K562 (cell line): Measurements from ENCODE around the gene EXOC2. TPM values are rescaled to one million over a fixed set of nuclear protein-coding genes. Genes with fewer than 3 reads are reported as not detected.

Source experiments
- CBFA2T2 ChIP-seq: fragments of 450-650 bp; conservative IDR thresholded peaks from 2 replicates; pipeline ENCODE4 v1.6.1; 2017; ENCODE audit warnings: mild to moderate bottlenecking
- CCNT2 ChIP-seq: IDR thresholded peaks from 2 replicates; pipeline ENCODE4 v1.6.1; 2011; ENCODE audit warnings: borderline replicate concordance, low read depth, mild to moderate bottlenecking, moderate library complexity, mixed read lengths, low read length; ENCODE audit not compliant: insufficient read length; ENCODE audit errors: extremely low read depth
- FIP1L1 ChIP-seq: fragments of 200-400 bp; formaldehyde crosslinking; IDR thresholded peaks from 2 replicates; pipeline ENCODE4 v1.6.1; 2018; ENCODE audit warnings: mild to moderate bottlenecking, low read depth, low read length; ENCODE audit not compliant: poor library complexity, severe bottlenecking
- KDM2B ChIP-seq: fragments of 250-450 bp; sonication (Bioruptor Pico); IDR thresholded peaks from 2 replicates; pipeline ENCODE4 v1.8.0; 2021; ENCODE audit warnings: mild to moderate bottlenecking, moderate library complexity
- LARP7 ChIP-seq: fragments of 450-650 bp; IDR thresholded peaks from 2 replicates; pipeline ENCODE4 v1.6.1; 2016
- MCM2 ChIP-seq: fragments of 450-650 bp; IDR thresholded peaks from 2 replicates; pipeline ENCODE4 v1.6.1; 2017; ENCODE audit warnings: low read depth, mild to moderate bottlenecking
- MXI1 ChIP-seq: IDR thresholded peaks from 2 replicates; pipeline ENCODE4 v1.6.1; 2011; ENCODE audit warnings: low read depth, mild to moderate bottlenecking, improper control_type of control experiment, low read length
- NCOA6 ChIP-seq: fragments of 450-650 bp; IDR thresholded peaks from 2 replicates; pipeline ENCODE4 v1.6.1; 2017; ENCODE audit warnings: mild to moderate bottlenecking
- NR2C2 ChIP-seq, 2 experiments: fragments of 200-800 bp in 1 of 2; sonication (Bioruptor generic) in 1 of 2; sonication (generic) in 1 of 2; formaldehyde crosslinking in 1 of 2; IDR thresholded peaks; 2 replicates each; pipeline versions ENCODE4 v1.6.1 to v1.8.0; 2016 to 2022; ENCODE audit warnings: mild to moderate bottlenecking in 1 of 2, missing compliant biosample characterization in 1 of 2, missing genetic modification characterization in 1 of 2, missing genetic modification reagents in 1 of 2
- RUNX1 ChIP-seq: sonication (generic); IDR thresholded peaks from 2 replicates; pipeline ENCODE4 v1.6.1; 2016; ENCODE audit warnings: antibody characterized with exemption, low read depth
- SMAD4 ChIP-seq: fragments of 250-450 bp; sonication (Bioruptor Pico); conservative IDR thresholded peaks from 2 replicates; pipeline ENCODE4 v1.8.0; 2021; ENCODE audit warnings: inconsistent platforms, mild to moderate bottlenecking, moderate library complexity
- ZNF778 ChIP-seq: fragments of 450-650 bp; formaldehyde crosslinking; IDR thresholded peaks from 2 replicates; pipeline ENCODE4 v1.4.0; 2020; ENCODE audit warnings: mild to moderate bottlenecking, moderate library complexity
- polyA plus RNA-seq, 8 experiments: library from polyadenylated mRNA; depleted of rRNA in 4 of 8; stranded (reverse) in 5 of 8; unstranded in 3 of 8; fragments of >200 nt; fragmentation: Nextera tagmentation in 2 of 8; fragmentation: Illumina TruSeq in 1 of 8; extraction: Ambion mirVana in 2 of 8; extraction: Trizol in 1 of 8; gene quantifications; 2 replicates each; pipeline versions ENCODE4 v1.2.1 to v1.2.3, GENCODE V29; 2011 to 2014; ENCODE audit warnings: inconsistent platforms in 1 of 8, missing spikeins in 1 of 8
- total RNA-seq, 7 experiments: library from RNA; depleted of rRNA in 6 of 7; stranded (reverse); fragments of >200 nt in 6 of 7; fragmentation: Illumina TruSeq in 2 of 7; extraction: Trizol in 2 of 7; gene quantifications; 2 replicates each; pipeline versions ENCODE4 v1.2.1 to v1.2.3, GENCODE V29; 2011 to 2021; ENCODE audit warnings: low replicate concordance in 1 of 7
- TF ChIP-seq, protein P1 (sequence below): fragments of 150-350 bp; conservative IDR thresholded peaks from 2 replicates; pipeline ENCODE4 v1.6.1; 2014; ENCODE audit warnings: low read length
- TF ChIP-seq, protein P2 (sequence below): fragments of 250-450 bp; sonication (Bioruptor Pico); IDR thresholded peaks from 2 replicates; pipeline ENCODE4 v1.5.0; 2021
- TF ChIP-seq, protein P3 (sequence below): sonication (generic); formaldehyde crosslinking; IDR thresholded peaks from 2 replicates; pipeline ENCODE4 v1.8.0; 2022; ENCODE audit warnings: mild to moderate bottlenecking, missing genetic modification reagents
- TF ChIP-seq, protein P4 (sequence below), 2 experiments: fragments of 450-650 bp in 1 of 2; sonication (generic) in 1 of 2; formaldehyde crosslinking; conservative IDR thresholded peaks; 2 replicates each; pipeline versions ENCODE4 v1.4.0 to v1.8.1; 2020 to 2022; ENCODE audit warnings: mild to moderate bottlenecking in 1 of 2, missing genetic modification reagents in 1 of 2
- TF ChIP-seq, protein P5 (sequence below): sonication (generic); formaldehyde crosslinking; IDR thresholded peaks from 2 replicates; pipeline ENCODE4 v1.8.0; 2022; ENCODE audit warnings: missing genetic modification reagents, mild to moderate bottlenecking, moderate library complexity, borderline replicate concordance
- TF ChIP-seq, protein P6 (sequence below): fragments of 250-450 bp; sonication (Bioruptor Pico); IDR thresholded peaks from 2 replicates; pipeline ENCODE4 v1.4.0; 2020; ENCODE audit warnings: mild to moderate bottlenecking

EXOC2 gene
- total and polyA plus RNA-seq, 9 of the 15 experiments (the other 6 are each of a cell fraction or from before 2014, with no cell fraction given): 12.2 to 30.2 (median 24.2) TPM

DNA sequence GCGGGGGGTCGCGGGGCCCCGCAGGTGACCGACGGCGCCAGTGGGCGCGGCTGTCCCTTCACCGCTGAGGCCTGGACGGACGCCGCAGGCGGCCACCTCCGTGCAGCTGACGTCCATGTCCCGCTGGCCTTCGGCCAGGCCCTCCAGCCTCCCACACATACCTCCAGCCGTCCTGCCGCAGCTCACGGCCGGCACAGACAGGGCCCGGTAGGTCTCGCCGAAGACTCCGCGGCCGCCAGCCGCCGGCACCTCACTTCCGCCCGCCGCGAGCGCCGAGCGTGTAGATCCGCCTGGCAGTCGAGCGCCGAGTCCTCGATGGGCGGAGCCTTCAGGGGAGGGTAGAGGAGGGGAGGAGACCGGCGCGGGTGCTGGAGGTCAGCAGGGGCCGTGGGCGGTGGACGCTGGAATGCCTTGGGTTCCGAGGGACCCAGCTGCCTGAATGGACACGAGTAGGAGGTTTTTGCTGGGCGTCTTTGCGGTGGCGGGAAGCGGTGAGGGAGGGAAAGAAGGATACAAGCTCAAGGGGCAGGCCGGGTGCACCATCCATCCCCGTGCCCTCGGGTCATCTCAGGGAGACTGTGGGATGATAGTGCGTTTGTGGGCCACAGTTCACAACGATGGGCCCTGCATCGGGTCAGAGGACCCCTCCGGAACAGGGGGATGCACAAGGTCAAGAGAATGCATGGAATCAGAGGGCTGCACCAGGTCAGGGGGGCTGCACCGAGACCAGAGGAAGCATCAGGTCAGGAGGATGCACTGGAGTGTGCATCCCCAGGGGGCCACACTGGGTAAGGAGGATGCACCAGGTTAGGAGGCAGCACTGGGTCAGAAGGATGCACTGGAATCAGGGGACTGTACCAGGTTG lies at the start of gene EXOC2 (continued):
- TF ChIP-seq MXI1 (peak; percentile 77; the same call in 1 of the 2 replicates), NR2C2 (CRISPR knock-in tag; IDR thresholded peaks at IDR 0.05) (peak; percentile 78), NR2C2 (tag; IDR thresholded peaks at IDR 0.05) (peak; percentile 71), CBFA2T2 (0 out of 2 replicates have a peak, but pooled peaks have one; percentile 5), NCOA6 (peak; percentile 79), KDM2B (CRISPR knock-in tag) (peak; percentile 87), LARP7 (peak; percentile 55; the same call in 1 of the 2 replicates), CCNT2 (peak; percentile 79), ZNF778 (no peak), FIP1L1 (peak; percentile 97), RUNX1 (no peak), SMAD4 (peak; percentile 99), MCM2 (no peak)
- TF ChIP-seq, protein P1, sequence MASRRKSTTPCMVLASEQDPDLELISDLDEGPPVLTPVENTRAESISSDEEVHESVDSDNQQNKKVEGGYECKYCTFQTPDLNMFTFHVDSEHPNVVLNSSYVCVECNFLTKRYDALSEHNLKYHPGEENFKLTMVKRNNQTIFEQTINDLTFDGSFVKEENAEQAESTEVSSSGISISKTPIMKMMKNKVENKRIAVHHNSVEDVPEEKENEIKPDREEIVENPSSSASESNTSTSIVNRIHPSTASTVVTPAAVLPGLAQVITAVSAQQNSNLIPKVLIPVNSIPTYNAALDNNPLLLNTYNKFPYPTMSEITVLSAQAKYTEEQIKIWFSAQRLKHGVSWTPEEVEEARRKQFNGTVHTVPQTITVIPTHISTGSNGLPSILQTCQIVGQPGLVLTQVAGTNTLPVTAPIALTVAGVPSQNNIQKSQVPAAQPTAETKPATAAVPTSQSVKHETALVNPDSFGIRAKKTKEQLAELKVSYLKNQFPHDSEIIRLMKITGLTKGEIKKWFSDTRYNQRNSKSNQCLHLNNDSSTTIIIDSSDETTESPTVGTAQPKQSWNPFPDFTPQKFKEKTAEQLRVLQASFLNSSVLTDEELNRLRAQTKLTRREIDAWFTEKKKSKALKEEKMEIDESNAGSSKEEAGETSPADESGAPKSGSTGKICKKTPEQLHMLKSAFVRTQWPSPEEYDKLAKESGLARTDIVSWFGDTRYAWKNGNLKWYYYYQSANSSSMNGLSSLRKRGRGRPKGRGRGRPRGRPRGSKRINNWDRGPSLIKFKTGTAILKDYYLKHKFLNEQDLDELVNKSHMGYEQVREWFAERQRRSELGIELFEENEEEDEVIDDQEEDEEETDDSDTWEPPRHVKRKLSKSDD: 0 out of 2 replicates have a peak, but pooled peaks have one; percentile 40
- TF ChIP-seq, protein P2, sequence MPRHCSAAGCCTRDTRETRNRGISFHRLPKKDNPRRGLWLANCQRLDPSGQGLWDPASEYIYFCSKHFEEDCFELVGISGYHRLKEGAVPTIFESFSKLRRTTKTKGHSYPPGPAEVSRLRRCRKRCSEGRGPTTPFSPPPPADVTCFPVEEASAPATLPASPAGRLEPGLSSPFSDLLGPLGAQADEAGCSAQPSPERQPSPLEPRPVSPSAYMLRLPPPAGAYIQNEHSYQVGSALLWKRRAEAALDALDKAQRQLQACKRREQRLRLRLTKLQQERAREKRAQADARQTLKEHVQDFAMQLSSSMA: no peak
- TF ChIP-seq, protein P3, sequence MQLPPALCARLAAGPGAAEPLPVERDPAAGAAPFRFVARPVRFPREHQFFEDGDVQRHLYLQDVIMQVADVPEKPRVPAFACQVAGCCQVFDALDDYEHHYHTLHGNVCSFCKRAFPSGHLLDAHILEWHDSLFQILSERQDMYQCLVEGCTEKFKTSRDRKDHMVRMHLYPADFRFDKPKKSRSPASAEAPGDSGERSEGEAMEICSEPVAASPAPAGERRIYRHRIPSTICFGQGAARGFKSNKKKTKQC (CRISPR knock-in tag): 0 out of 2 replicates have a peak, but pooled peaks have one; percentile 53
- TF ChIP-seq, protein P4, sequence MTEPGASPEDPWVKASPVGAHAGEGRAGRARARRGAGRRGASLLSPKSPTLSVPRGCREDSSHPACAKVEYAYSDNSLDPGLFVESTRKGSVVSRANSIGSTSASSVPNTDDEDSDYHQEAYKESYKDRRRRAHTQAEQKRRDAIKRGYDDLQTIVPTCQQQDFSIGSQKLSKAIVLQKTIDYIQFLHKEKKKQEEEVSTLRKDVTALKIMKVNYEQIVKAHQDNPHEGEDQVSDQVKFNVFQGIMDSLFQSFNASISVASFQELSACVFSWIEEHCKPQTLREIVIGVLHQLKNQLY (CRISPR knock-in tag; conservative IDR thresholded peaks at IDR 0.05): peak in 1 of 2 experiments; percentile 72; a peak in 1 of 4 replicates
- TF ChIP-seq, protein P5, sequence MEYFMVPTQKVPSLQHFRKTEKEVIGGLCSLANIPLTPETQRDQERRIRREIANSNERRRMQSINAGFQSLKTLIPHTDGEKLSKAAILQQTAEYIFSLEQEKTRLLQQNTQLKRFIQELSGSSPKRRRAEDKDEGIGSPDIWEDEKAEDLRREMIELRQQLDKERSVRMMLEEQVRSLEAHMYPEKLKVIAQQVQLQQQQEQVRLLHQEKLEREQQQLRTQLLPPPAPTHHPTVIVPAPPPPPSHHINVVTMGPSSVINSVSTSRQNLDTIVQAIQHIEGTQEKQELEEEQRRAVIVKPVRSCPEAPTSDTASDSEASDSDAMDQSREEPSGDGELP: peak; percentile 93
- TF ChIP-seq, protein P6, sequence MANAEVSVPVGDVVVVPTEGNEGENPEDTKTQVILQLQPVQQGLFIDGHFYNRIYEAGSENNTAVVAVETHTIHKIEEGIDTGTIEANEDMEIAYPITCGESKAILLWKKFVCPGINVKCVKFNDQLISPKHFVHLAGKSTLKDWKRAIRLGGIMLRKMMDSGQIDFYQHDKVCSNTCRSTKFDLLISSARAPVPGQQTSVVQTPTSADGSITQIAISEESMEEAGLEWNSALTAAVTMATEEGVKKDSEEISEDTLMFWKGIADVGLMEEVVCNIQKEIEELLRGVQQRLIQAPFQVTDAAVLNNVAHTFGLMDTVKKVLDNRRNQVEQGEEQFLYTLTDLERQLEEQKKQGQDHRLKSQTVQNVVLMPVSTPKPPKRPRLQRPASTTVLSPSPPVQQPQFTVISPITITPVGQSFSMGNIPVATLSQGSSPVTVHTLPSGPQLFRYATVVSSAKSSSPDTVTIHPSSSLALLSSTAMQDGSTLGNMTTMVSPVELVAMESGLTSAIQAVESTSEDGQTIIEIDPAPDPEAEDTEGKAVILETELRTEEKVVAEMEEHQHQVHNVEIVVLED (CRISPR knock-in tag): peak; percentile 78
